ENCODE data around the gene CAMSAP3. TPM values are rescaled to one million over a fixed set of nuclear protein-coding genes. Genes with fewer than 3 reads are reported as not detected.

Gene CAMSAP3
- total RNA-seq, 4 donors from 2014 or later, result 75.3 to 174 (median 110) TPM

- TF ChIP-seq POLR2A (IDR thresholded peaks at IDR 0.05), result no peak
- no peak overlapping the region for H3K4me3 ChIP-seq (ENCODE audit: low read depth, poor library complexity, severe bottlenecking)
- DNase-seq (ENCODE audit: low spot score in 2 of 2), result no peak
- intact Hi-C loops (cut with DNase I; ENCODE audit: low total_unique reads), result no loop called here
- 32% methylated on average over 4 of the region's 4 CpGs for WGBS, 2 donors
Measured at GRCh38 chr19:7665076-7665475, 69.4 kb downstream of the CAMSAP3 start.

Small RNA genes lying within 50 kb of the gene (microRNA-seq; reads per million reads assigned to microRNA genes)
- gene MIR6792 (ENCODE audit: borderline number of aligned reads in 1 of 2, borderline replicate concordance in 2 of 2), result 0 to 0.68 reads per million in 2 donors

Other genes with a start within 250 kb of the CAMSAP3 start
- 10 to 100 TPM; 32.3 to 49.2 (median 36.3) TPM for gene ARHGEF18, start 246.9 kb upstream of the CAMSAP3 start, total RNA-seq
- 1 to 10 TPM; 3.2 to 8.2 (median 4.7) TPM for gene PEX11G, start 106.8 kb upstream of the CAMSAP3 start, total RNA-seq
- 10 to 100 TPM; 30.4 to 42.8 (median 36.9) TPM for gene ZNF358, start 79.8 kb upstream of the CAMSAP3 start, total RNA-seq
- gene MCOLN1, start 73.2 kb upstream of the CAMSAP3 start, total RNA-seq, result 10 to 100 TPM; 15.2 to 37.7 (median 28.6) TPM
- gene PNPLA6, start 60.1 kb upstream of the CAMSAP3 start, total RNA-seq, result 10 to 100 TPM; 58.3 to 89.8 (median 71.0) TPM
- gene XAB2, start 33.7 kb downstream of the CAMSAP3 start, total RNA-seq, result 10 to 100 TPM; 55.9 to 99.1 (median 67.7) TPM
- gene PET100, start 33.9 kb downstream of the CAMSAP3 start, total RNA-seq, result 100 to 1,000 TPM in 1 of 4 donors, 10 to 100 TPM in 2, 1 to 10 TPM in 1; 9.0 to 267 (median 19.1) TPM
- 1 to 10 TPM in 3 of 4 donors, not detected in 1; 1.1 to 6.5 (median 4.2) TPM for gene PCP2, start 37.9 kb downstream of the CAMSAP3 start, total RNA-seq
- gene STXBP2, start 41.2 kb downstream of the CAMSAP3 start, total RNA-seq, result 100 to 1,000 TPM in 1 of 4 donors, 10 to 100 TPM in 3; 43.8 to 109 (median 69.9) TPM
- not detected for gene RETN, start 73.2 kb downstream of the CAMSAP3 start, total RNA-seq
- gene MCEMP1, start 81.2 kb downstream of the CAMSAP3 start, total RNA-seq, result not detected
- gene TRAPPC5, start 85.0 kb downstream of the CAMSAP3 start, total RNA-seq, result 100 to 1,000 TPM; 115 to 197 (median 143) TPM
- not detected for gene FCER2, start 106.3 kb downstream of the CAMSAP3 start, total RNA-seq
- 1 to 10 TPM in 1 of 4 donors, under 1 TPM in 1, not detected in 2; 0.36 to 2.3 TPM for gene CLEC4G, start 136.2 kb downstream of the CAMSAP3 start, total RNA-seq
- 1 to 10 TPM in 2 of 4 donors, under 1 TPM in 2; 0.55 to 2.1 (median 1.4) TPM for gene CD209, start 151.7 kb downstream of the CAMSAP3 start, total RNA-seq
- gene CLEC4M, start 167.4 kb downstream of the CAMSAP3 start, total RNA-seq, result not detected
- gene EVI5L, start 234.4 kb downstream of the CAMSAP3 start, total RNA-seq, result 10 to 100 TPM; 16.2 to 23.3 (median 20.0) TPM